Gastroesophageal sphincter (tissue), 4 donors: Measurements from ENCODE around the gene MEIS2. TPM values are rescaled to one million over a fixed set of nuclear protein-coding genes. Genes with fewer than 3 reads are reported as not detected.

Experiments
- ATAC-seq: fragments of 150-250 bp; one replicate; pipeline ENCODE4 v1.9.1; 2016; ENCODE audit warnings: mild to moderate bottlenecking, moderate library complexity
- H3K27ac ChIP-seq, 4 donors: fragments of 200-600 bp; sonication (generic) in 3 of 4; 1 replicate in 3 of 4; 2 replicates in 1 of 4; pipeline ENCODE4 v1.5.1; 2016 to 2019
- H3K27me3 ChIP-seq: fragments of 200-600 bp; sonication (generic); one replicate; pipeline ENCODE4 v1.5.1; 2019
- H3K36me3 ChIP-seq, 2 donors: fragments of 200-600 bp; sonication (generic); one replicate each; pipeline ENCODE4 v1.5.1; 2019; ENCODE audit warnings: control low read depth in 1 of 2
- H3K4me1 ChIP-seq, 3 donors: fragments of 200-600 bp; sonication (generic); 1 replicate in 2 of 3; 2 replicates in 1 of 3; pipeline ENCODE4 v1.5.1; 2016 to 2019; ENCODE audit warnings: control low read depth in 2 of 3
- H3K4me3 ChIP-seq, 2 donors: fragments of 200-600 bp; sonication (generic); one replicate each; pipeline ENCODE4 v1.5.1; 2019; ENCODE audit warnings: mild to moderate bottlenecking in 1 of 2, moderate library complexity in 1 of 2
- H3K9me3 ChIP-seq, 3 donors: fragments of 200-600 bp; sonication (generic); one replicate each; pipeline ENCODE4 v1.5.1; 2017 to 2019; ENCODE audit warnings: control low read depth in 2 of 3
- EP300 ChIP-seq: sonication (generic); formaldehyde crosslinking; IDR thresholded peaks from one replicate; pipeline ENCODE4 v1.6.1; 2017; ENCODE audit warnings: antibody characterized with exemption, mild to moderate bottlenecking
- POLR2A ChIP-seq, 2 donors: fragments of 450-650 bp; IDR thresholded peaks; one replicate each; pipeline ENCODE4 v1.6.1; 2017; ENCODE audit warnings: antibody characterized with exemption in 2 of 2, mild to moderate bottlenecking in 2 of 2, moderate library complexity in 1 of 2
- POLR2AphosphoS5 ChIP-seq: sonication (generic); formaldehyde crosslinking; IDR thresholded peaks from one replicate; pipeline ENCODE4 v1.6.1; 2017; ENCODE audit warnings: antibody characterized with exemption
- WGBS, 2 donors: methylation state at CpG; one replicate each; pipeline ENCODE4 v1.1.5; 2018; ENCODE audit warnings: low coverage in 1 of 2; 5-methylcytosine and 5-hydroxymethylcytosine counted together
- total RNA-seq, 4 donors: library from RNA; depleted of rRNA; stranded (reverse); fragments of >200 nt; gene quantifications; one replicate each; pipeline ENCODE4 v1.1.0, GENCODE V29; 2016
- TF ChIP-seq, protein P1 (sequence below), 4 experiments: fragments of 200-600 bp in 2 of 4; fragments of 450-650 bp in 2 of 4; sonication (generic) in 1 of 4; IDR thresholded peaks; one replicate each; pipeline ENCODE4 v1.5.1; 2017 to 2019; ENCODE audit warnings: antibody characterized with exemption in 4 of 4, mild to moderate bottlenecking in 2 of 4, moderate library complexity in 2 of 4

The MEIS2 gene
- total RNA-seq, 4 donors from 2014 or later, result 43.1 to 108 (median 85.7) TPM

DNA sequence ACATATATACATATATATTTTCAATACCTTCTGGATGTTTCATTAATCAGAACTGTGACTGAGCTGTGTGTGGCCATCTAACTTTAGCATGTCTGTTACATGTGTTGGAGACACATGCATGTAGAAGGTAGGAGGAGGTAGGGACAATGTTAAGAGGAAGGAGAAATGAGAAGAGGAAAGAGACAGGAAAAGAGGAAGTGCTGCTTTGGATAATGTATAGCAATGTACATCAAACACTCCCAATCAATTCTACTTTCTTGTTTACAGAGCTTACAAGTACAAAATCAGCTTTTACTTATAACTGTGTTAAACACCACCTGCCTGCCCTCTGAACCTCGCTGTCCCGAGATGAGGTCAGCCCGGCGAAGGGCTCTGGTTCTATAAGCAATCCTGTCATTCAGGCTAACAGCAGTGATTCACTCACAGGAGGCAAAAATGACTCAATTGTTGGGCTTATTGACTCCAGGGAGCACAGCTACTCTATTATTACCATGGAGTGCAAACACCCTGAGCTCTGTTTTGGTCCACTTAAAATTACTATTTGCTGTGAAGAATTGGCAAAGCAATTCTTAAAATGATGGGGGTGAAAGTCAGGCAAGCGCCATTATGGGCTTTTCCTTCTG, 188.9 kb downstream of the MEIS2 start:
- 68 to 80% methylated on average over 5 of the region's 5 CpGs for WGBS, 2 donors
- no peak for ATAC-seq
- Histone ChIP-seq H3K9me3 (no peaks in the 10 kb centered on the region), H3K27me3 (no peaks in the 10 kb centered on the region), H3K4me3 (no peak overlapping the region), H3K36me3 (no peaks in the 10 kb centered on the region), H3K4me1 (peaks cover 0 to 42% (median 4%) of the 10 kb centered on the region in 3 donors), H3K27ac (no peak overlapping the region)
- no peak for TF ChIP-seq EP300
- TF ChIP-seq POLR2AphosphoS5, result no peak
- TF ChIP-seq POLR2A (IDR thresholded peaks at IDR 0.05), result no peak
- TF ChIP-seq, protein P1, sequence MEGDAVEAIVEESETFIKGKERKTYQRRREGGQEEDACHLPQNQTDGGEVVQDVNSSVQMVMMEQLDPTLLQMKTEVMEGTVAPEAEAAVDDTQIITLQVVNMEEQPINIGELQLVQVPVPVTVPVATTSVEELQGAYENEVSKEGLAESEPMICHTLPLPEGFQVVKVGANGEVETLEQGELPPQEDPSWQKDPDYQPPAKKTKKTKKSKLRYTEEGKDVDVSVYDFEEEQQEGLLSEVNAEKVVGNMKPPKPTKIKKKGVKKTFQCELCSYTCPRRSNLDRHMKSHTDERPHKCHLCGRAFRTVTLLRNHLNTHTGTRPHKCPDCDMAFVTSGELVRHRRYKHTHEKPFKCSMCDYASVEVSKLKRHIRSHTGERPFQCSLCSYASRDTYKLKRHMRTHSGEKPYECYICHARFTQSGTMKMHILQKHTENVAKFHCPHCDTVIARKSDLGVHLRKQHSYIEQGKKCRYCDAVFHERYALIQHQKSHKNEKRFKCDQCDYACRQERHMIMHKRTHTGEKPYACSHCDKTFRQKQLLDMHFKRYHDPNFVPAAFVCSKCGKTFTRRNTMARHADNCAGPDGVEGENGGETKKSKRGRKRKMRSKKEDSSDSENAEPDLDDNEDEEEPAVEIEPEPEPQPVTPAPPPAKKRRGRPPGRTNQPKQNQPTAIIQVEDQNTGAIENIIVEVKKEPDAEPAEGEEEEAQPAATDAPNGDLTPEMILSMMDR (IDR thresholded peaks at IDR 0.05), result no peak

DNA sequence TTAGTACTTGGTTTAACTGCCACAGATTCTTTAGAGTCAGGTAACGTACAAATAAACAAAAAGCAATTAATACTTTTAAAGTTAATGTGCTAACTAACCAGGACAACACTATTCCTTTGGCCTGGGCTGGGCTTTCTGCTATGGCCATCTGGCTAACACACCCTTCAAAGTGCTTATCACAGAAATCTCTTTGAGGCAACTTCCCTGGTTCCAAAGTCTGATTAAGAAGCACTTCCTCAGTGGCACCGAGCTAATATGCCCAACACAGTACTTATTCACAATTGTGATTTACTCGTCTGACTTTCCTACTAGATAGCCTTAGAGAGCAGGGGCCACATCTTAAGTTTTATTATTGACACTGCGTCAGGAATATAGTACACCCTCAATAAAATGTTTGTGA, 191.4 kb downstream of the MEIS2 start:
- WGBS, 2 donors, result 75 to 85% methylated on average over 2 to 4 of the region's 4 CpGs
- no peaks in the 10 kb centered on the region for H3K27me3 ChIP-seq
- H3K36me3 ChIP-seq, result no peaks in the 10 kb centered on the region
- peaks cover 0 to 45% (median 6%) of the 10 kb centered on the region in 3 donors for H3K4me1 ChIP-seq
- ATAC-seq, result no peak
- no peak overlapping the region for H3K27ac ChIP-seq
- TF ChIP-seq POLR2AphosphoS5 (no peak), EP300 (no peak), POLR2A (IDR thresholded peaks at IDR 0.05) (no peak)
- TF ChIP-seq, protein P1 (IDR thresholded peaks at IDR 0.05), result no peak
- H3K9me3 ChIP-seq, result no peaks in the 10 kb centered on the region
- H3K4me3 ChIP-seq, result no peak overlapping the region

DNA sequence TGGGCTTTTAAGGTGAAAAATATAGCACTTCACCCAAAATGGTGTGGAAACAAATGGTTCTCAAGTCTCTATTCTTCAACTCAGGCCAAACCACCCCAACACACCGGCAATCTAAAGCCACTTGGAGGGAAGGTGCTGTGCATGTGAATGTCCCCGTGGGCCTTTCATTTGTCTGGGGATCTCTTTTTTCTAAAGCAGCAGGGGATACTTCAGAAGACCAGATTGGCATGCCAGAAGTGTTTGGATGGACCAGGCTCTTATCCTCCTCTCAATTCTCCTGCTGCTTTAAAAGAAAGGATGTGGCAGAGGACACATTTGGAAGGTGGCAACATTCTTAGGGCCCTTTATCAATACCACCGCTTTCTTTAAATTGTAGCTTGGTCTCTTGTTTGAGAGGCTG, 193.1 kb downstream of the MEIS2 start:
- 88 to 100% methylated on average over 1 to 2 of the region's 3 CpGs for WGBS, 2 donors

DNA sequence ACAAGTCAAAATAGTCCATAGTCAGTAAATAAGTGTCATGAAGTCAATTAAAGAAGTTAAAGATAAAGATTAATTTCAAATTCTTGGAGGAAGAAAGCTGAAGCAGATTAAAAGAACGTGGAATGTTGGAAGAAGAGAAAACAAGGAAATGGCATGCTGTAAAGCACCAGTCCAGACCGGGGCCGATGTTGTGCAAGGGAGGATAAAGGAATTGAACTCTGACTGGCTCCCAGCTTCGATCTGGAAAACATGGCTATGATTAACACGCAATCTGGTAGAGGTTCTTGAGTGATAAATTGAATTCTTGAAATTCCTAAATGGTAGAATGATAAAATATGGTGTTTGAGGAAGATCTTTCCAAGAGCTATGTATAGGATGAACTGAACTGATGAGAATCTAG, 194.4 kb downstream of the MEIS2 start:
- ATAC-seq, result no peak
- TF ChIP-seq POLR2A (IDR thresholded peaks at IDR 0.05) (no peak), POLR2AphosphoS5 (no peak), EP300 (no peak)
- TF ChIP-seq, protein P1 (IDR thresholded peaks at IDR 0.05), result no peak
- Histone ChIP-seq H3K4me1 (peaks cover 0 to 43% (median 9%) of the 10 kb centered on the region in 3 donors), H3K9me3 (no peaks in the 10 kb centered on the region), H3K4me3 (no peak overlapping the region), H3K36me3 (no peaks in the 10 kb centered on the region), H3K27ac (no peak overlapping the region), H3K27me3 (no peaks in the 10 kb centered on the region)
- WGBS, 2 donors, result 47 to 66% methylated on average over 5 of the region's 5 CpGs

More for the DNA sequence above, 193.1 kb downstream of the MEIS2 start:
- Histone ChIP-seq H3K4me3 (no peak overlapping the region), H3K4me1 (peaks cover 0 to 48% (median 9%) of the 10 kb centered on the region in 3 donors), H3K27me3 (no peaks in the 10 kb centered on the region), H3K9me3 (no peaks in the 10 kb centered on the region), H3K36me3 (no peaks in the 10 kb centered on the region), H3K27ac (no peak overlapping the region)
- no peak for TF ChIP-seq POLR2A (IDR thresholded peaks at IDR 0.05)
- no peak for TF ChIP-seq POLR2AphosphoS5
- TF ChIP-seq EP300, result no peak
- TF ChIP-seq, protein P1 (IDR thresholded peaks at IDR 0.05), result no peak
- ATAC-seq, result no peak

DNA sequence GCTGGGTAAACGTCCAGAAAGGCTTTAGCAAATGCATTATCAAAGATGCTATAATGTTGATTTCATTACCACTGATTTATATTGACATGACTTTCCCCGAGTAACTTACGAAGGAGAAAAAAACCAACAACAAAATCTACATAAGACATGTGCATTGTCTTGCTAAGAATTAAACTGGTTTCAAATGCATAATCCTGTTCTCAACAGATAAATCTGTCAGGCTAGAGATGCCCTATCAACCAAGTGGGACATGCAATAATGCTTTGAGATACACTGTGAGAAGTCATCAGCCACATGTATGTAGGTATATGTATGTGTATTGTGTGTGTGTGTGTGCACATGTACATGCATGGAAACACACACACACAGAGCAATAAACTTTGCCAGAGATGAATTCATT, 195.6 kb downstream of the MEIS2 start:
- no peak overlapping the region for H3K27ac ChIP-seq
- no peaks in the 10 kb centered on the region for H3K9me3 ChIP-seq
- no peak for TF ChIP-seq POLR2A (IDR thresholded peaks at IDR 0.05)
- TF ChIP-seq, protein P1 (IDR thresholded peaks at IDR 0.05), result no peak
- TF ChIP-seq EP300, result no peak
- no peak for TF ChIP-seq POLR2AphosphoS5
- WGBS, 2 donors, result 54 to 63% methylated on average over 3 of the region's 3 CpGs
- no peak for ATAC-seq
- no peaks in the 10 kb centered on the region for H3K27me3 ChIP-seq
- H3K36me3 ChIP-seq, result no peaks in the 10 kb centered on the region
- no peak overlapping the region for H3K4me3 ChIP-seq
- H3K4me1 ChIP-seq, result peaks cover 0 to 50% (median 15%) of the 10 kb centered on the region in 3 donors
